GM18873 (cell line): Measurements from ENCODE around the gene DNASE2.
"Not testable (repeated sequence)": the region's sequence is repeated elsewhere in the genome, so short reads cannot be mapped to it uniquely, and the experiment has no call there.

ENCODE experiments used
- ATAC-seq: cut with Tn5 transposase; IDR thresholded peaks from one replicate; pipeline ENCODE4 v1.9.1; 2021; ENCODE audit warnings: mild to moderate bottlenecking, moderate library complexity, moderate number of reproducible peaks; ENCODE audit not compliant: unreplicated experiment, low FRiP score

The DNASE2 gene, protein sequence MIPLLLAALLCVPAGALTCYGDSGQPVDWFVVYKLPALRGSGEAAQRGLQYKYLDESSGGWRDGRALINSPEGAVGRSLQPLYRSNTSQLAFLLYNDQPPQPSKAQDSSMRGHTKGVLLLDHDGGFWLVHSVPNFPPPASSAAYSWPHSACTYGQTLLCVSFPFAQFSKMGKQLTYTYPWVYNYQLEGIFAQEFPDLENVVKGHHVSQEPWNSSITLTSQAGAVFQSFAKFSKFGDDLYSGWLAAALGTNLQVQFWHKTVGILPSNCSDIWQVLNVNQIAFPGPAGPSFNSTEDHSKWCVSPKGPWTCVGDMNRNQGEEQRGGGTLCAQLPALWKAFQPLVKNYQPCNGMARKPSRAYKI

DNA sequence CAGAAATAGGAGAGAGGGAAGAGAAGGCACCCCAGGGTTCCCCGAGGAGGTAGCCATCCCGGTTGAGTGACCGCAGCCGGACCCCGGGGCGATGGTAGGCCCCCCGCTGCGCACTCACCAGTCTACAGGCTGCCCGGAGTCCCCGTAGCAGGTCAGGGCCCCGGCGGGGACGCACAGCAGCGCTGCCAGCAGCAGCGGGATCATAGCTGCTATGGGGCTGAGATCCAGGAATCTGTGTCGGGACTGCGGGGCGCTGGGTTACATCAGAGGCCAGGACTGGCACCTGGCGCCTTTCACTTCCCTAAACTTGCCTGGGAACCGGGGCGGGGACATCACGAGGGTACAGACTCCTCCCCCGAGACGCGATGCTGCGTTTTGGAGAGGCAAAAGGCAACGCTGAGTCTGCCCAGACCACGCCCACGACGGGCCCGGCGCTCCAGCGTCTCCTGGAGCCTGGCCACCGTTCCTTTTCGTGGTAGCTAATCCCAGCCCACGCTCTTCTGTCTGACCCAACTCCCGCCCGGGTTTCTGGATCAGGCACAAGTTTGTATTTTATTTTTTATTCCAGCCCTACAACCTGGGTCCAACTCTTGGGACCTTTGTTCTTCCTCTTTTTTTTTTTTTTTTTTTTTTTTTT, at the start of gene DNASE2:
Gene DNASE2, minus strand, starts transcription at position 278 of the 637 bp plus-strand sequence. Its CDS starts 74 bp downstream, at position 204.
- peak; percentile 57 for ATAC-seq

DNA sequence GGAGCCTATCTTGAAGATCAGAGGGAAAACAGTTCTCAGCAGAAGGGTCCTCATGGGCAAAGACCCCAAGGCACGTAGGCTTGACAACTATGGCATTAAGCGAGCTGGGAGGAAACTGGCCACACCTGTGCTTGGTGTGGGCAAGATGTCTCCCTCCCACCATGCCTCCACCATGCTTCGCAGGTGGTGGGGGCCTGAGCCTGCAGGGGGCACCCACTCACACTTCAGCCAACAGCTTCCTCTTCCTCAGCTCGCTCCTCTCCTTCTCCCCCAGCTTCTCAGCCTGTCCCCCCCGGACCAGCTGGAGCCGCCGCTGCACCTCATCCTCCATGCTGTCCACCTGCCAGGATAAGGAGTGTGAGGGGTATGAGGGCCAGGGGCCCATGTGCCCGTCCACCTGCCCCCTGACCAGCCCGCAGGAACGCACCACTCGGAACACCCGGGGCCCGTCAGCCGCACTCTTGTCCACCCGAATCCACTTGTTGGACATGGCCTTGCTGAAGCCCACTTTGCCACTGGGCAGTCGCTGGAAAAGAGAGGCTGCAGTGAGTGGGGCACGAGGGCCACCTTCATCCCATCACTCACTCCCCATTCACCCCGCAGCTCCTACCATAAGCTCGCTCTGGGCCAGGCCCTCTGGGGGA, 48.9 kb upstream of the DNASE2 start:
- no peak for ATAC-seq

DNA sequence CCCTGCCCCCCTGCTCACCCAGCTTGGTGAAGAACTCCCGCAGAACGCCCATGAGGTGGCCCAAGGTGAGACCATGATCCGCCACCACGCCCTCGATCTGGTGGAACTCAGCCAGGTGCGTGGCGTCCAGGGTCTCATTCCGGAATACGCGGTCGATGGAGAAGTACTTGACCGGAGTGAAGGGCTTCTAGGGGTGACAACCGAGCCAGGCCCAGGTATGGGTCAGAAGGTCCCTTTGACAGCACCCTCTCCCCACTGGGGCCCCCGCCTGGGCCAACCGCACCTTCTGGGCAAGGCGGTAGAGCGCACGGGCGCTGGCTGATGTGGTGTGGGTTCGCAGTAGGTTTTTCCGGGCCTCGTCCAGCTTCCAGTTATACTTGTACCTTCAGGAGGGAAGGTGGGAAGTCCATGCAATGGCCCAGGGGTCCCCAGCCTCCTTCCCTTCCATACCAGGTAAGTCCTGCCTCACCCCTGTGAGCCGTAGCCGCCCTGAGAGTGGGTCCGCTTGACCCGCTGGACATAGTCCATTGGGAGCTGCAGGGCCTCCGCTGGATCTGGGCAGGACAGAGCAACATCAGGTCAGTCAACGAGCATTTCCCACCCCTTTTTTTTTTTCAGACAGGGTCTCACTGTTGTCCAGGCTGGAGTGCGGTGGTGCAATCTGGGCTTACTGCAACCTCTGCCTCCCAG, 43.5 kb upstream of the DNASE2 start:
- ATAC-seq = no peak

DNA sequence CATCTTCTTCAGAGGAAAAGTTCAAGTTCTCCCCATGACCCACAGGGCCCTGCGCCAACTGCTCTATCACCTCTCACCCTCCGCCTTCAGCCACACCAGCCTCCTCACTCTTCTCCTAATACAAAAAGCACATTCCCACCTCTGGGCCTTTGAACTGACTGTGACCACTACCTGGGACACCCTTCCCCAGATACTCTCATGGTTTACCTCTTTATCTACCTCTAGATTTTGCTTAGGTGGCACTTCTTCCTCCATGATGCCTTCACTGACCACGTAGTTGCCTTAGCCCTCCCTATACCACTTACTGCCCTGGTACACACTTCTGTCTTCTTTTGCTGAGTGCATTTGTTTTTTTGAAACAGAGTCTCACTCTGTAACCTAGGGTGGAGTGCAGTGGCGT, 41.7 kb upstream of the DNASE2 start:
- ATAC-seq = no peak

DNA sequence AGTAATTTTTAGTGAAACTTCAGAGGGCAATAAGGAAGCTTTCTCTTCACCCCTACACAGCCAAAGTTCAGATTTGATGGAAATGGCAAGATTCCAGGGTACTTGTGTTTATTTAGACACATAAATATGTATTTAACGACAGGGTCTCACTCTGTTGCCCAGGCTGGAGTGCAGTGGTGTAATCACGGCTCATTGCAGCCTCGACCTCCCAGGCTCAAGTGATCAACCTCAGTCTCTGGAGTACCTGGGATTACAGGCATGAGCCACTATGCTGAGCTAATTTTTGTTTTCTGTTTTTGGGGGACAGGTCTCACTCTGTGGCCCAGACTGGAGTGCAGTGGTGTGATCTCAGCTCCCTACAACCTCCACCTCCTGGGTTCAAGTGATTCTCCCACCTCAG, 39.8 kb upstream of the DNASE2 start:
- ATAC-seq = no peak

DNA sequence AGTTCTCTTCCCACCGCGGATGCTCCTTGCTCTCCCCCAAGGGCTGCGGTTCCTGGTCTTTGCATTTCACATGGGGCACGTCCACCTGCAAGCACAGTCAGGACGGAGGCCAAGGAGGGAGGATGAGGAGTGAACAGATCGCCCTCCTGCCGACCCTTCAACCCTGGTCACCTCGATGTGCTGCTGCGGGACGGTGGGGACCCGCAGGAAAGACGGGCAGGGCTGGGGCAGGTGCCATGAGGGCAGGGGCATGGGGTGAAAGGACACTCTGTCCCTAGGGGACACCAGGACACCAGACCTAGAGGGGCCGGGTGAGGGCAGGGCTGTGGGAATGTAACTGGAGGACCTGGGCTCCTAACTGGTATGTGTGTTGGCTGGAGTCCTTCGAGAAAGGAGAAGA, 37.0 kb upstream of the DNASE2 start:
- ATAC-seq = no peak

DNA sequence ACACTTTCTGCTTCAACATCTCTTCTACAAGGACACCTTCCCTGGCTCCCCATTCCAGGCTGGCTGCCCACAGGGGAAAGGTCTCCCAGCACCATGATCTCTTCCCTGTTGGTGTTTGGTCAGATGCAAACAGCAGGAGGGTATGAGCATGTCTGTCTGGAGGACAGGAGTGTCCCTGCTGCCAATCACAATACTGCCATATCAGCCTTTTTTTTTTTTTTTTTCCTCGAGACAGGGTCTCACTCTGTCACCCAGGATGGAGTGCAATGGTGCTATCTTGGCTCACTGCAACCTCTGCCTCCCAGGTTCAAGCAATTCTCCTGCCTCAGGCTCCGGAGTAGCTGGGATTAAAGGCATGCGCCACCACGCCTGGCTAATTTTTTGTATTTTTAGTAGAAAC, 34.6 kb upstream of the DNASE2 start:
- not testable (repeated sequence) for ATAC-seq

DNA sequence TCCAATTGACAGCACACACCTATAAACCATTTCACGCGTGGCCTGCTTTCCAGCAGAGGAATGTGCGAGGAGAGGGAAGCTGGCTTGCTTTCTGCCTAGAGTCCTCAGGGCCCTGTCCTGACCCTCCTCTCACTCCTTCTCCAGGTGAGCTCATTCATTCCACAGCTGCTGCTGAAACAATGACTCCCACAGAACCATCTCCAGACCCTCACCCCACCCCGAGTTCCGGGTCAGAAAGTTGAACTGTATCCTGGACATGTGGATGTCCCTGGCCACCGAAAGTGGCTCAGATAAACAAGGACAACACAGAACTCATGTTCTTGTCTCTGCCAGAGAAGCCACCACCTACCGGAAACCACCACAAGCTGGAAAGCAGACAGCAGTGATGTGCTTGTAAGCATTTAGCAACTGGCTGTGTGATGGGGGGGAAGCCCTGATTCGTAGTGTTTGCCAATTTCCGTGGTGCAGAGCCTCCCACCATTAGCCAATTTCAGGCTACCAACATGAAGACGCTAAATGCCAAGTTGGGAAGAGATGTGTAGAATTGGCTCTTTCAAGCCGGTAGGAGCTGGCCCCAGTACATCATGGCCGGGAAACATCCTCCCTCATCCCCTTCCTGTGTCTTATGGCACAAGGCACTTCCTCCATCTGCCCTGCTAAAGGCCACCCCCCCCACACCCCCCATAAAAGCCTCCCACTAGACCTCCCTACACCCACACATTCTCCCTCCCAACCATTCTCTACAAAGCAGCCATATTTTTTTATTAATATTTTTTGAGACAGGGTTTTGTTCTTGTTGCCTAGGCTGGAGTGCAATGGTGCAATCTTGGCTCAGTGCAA, 32.8 kb upstream of the DNASE2 start:
- ATAC-seq = no peak

DNA sequence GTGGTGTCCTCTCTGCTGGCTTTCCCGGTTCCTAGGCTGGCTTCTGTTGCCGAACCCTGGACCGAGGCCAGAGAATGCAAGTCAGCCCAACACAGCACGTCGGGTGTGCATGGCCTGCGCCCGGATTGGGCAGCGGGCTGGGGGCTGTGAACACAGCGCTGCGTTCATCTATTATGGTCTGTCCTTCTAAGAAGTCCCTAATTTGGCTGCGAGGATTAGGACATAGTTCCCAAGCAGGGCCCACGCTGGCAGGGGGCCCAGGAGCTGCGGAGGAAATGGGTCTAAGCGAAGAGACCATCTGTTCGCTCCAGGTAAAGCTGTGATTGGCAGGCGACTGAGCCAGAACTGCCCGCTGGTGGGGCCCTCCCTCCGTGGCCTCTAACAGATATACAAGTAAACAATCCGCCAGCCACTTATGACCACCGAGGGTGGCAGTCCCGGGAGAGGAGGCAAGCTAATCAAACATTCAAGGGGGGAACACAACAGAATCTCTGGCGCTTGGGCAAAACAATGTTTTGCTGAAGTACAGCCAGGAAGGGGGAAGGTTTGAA, 31.8 kb upstream of the DNASE2 start:
- no peak for ATAC-seq

DNA sequence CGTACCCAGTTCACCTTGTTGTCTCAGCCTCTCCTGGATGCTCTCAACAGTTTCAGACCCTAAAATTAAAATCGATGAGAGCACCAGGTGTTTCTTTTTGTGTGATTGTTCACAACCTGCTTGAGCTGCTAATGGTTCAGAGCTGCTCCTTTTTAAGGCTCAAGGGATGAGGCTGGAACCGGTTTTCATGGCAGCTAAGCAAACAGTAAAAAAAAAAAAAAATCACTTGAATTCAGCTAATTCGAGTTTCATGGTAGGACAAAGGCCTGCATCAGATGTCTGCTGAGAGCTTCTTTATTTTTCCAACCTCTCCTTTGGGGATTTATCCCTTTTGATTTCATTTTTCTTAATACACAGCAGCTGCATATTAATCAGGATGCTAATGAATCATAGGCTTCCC, 31.3 kb upstream of the DNASE2 start:
- ATAC-seq = no peak

DNA sequence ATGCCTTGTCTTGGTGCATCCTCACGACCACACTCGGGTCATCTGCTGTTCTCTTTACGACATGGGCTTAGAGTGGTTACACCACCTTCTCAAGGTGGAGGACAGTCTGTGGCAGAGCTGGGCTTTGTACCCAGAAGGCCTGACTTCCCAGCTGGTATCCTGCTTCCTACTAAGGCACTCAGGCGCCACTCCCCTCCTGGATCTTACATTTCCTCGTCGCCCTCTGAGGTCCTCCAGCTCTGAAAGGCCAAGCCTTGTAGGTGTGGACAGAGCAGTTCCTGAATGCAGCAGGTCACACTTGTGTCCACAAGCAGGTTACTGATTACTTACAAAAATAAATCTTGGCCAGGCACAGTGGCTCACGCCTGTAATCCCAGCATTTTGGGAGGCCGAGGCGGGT, 25.9 kb upstream of the DNASE2 start:
- no peak for ATAC-seq

DNA sequence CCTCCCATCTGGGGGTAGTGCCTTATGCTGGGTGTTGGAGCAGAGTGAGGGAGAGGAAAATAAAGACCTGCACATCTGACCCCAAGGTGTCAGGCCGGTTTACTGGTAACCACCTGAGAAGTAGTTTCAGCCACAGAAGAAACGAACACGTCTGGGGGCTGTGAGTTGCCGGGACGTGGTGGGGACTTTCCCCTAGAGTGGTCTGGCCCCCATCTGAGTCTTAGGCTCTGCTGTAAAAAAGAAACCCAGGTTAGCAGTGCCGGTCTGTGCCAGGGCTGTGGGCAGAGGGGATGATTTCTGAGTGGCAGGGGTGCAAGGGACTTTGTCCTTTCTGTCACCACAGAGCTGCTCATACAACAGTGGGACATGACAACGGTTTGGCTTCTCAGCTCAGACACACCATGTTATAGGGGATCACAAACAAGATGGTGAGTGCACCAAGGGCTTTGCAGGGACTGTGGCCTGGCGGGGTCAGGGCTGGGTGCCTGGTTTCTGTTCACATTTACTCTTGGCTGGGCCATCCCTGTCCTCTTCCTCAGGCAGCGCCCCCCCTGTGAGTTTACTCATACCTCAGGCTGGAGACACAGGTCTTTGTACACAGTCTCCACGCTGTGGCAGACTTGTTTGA, 18.8 kb upstream of the DNASE2 start:
- ATAC-seq = no peak

DNA sequence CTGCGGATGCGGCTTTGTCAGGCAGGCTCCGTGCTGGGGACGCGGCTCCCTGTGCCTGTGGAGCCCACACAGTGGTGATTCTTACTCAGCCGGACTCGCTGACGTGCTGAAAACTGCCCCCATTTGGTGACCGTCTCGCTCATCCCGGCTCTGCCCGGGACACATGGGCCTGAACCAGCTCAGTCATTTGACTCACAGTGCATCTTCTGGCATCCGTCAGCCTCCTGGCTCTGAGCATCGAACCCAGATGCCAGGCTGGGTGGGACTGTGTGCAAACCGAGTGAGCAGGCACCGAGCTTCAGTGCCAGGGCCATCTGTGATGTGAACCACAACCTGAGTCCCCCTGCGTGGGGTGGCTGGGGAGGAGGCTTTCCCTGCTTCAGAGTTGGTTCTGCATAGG, 15.2 kb upstream of the DNASE2 start:
- no peak for ATAC-seq

DNA sequence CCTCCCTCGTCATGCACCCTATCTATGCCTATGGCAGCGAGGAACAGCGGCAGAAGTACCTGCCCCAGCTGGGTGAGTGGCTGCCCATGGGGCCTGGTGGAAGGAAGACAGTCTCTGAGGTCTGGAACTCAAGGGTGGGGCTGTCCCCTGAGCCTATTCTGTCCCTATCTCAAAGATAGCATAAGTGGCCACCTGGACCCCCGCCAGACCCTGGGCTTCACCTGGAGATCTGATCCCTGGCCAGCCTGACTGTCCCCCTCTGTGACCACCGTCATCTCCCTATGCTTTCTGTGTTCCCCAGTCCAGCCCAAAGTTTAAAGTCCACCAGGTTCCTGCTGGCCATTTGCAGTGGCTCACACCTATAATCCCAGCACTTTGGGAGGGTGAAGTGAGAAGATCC, 12.3 kb upstream of the DNASE2 start:
- ATAC-seq = no peak

DNA sequence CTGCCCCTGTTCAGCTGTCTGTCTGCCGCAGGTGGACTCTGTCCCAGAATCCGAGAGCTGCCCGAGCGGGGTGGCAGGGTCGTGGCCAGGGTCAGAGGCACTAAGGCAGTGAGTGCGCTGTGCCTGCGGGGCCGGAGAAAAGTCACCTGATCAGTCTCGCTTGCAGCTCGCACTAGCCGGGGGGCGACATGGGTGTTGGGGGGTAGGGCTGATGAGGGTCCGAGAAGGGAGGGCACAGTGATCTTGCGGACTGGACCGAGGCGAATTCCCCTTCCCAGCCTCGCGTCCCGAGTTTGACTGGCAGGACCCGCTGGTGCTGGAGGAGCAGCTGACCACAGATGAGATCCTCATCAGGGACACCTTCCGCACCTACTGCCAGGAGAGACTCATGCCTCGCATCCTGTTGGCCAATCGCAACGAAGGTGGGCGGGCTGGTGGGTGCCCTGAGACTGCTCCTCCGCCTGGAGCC, 10.3 kb upstream of the DNASE2 start:
- no peak for ATAC-seq

DNA sequence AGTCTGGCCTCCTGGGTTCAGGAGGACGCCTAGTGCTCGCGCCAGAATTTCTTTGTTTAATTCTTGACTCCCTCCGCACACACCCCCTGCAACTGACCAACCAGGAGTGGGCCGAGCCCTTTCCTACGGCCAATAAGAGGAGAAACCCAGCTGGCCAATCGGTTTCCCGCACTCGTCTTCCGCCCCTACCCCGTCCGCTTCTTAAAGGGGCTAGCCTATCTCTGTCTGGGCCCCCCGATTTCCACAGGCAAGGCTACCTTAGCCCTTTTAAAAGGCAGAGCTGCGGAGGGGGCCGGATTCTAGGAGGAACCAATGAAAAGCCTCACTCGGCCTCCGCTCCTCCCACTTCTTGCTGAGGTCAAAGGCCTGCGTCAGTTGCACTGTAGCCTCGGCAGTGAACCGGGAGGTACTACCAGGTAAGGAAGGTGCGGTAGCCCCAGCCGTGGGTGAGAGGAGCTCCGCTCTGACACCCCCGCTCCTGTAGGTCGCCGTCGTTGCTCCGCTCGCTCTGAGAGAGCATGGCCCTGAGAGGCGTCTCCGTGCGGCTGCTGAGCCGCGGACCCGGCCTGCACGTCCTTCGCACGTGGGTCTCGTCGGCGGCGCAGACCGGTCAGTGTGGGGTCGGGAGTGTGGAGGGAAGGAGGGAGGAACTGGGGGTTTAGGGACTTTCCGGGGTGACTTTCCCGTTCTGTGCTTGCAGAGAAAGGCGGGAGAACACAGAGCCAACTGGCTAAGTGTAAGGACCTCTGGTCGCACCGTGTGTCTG, 9.7 kb upstream of the DNASE2 start, which contains the start of gene GCDH:
Gene GCDH, plus strand, starts transcription at position 374 of the 766 bp plus-strand sequence. Its CDS starts 145 bp downstream, at position 519.
- ATAC-seq = peak; percentile 72

DNA sequence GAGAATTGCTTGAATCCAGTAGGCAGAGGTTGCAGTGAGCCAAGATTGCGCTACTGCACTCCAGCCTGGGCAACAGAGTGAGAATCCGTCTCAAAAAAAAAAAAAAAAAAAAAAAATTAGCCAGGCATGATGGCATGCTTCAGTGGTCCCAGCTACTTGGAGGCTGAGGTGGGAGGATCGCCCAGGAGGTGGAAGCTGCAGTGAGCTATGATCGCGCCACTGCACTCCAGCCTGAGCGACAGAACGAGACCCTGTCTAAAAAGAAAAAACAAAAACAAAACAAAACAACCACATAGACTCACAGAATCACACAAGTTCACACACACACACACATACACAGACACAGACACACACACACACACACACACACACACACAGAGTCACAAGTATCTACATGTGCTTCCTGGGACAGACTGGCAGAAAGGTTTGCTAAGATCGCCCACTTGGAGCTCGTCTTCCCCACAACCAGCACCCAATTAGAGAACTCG, 9.1 kb upstream of the DNASE2 start:
- not testable (repeated sequence) for ATAC-seq

DNA sequence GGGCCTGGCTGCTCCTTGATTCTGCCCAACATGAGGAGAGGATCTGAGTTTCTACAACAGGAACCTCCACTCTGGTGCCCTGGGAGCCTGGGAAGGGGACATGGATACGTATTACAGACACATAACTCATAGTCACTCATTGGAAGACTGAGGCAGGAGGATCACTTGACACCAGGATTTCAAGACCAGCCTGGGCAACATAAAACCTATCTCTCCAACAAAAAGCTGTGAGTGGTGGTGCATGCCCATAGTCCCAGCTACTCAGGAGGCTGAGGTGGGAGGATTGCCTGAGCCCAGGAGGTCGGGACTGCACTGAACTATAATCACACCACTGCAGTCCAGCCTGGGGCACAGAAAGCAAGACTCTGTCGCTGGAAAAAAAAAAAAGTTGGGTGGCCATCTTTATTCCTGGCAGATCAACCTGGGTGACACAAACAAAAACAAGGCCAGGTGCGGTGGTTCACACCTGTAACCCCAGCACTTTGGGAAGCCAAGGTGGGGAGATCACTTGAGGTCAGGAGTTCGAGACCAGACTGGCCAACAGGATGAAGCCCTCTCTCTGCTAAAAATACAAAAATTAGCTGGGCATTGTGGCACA, 6.9 kb upstream of the DNASE2 start:
- ATAC-seq = no peak
